NT2/D1 (cell line): Measurements from ENCODE around the gene LRCH2.

Experiments
- SUZ12 ChIP-seq: IDR thresholded peaks from 2 replicates; pipeline ENCODE4 v1.6.1; 2011; ENCODE audit not compliant: insufficient read length, insufficient read depth; ENCODE audit errors: extremely low read depth
- YY1 ChIP-seq: IDR thresholded peaks from 2 replicates; pipeline ENCODE4 v1.6.1; 2011; ENCODE audit not compliant: insufficient read length, insufficient read depth

DNA sequence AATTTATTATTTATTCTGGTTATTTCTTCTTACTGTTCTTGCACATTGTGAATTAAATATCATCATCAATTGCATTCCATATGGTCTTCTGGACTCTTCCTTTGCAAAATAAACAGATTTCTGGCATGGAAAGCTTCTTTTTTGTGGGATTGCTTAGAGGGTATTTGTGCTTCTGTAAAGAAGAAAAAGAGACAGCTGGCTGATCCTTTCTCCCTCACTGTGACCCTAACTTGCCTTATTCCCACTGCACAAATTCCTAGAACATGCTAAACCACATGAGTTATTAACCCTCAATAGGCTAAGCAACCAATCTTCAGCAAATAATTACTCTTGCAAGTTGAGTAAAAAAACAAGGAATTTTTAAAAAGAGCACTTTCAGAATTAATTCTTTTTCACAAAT lies 23.8 kb upstream of the LRCH2 start:
- TF ChIP-seq SUZ12 (no peak), YY1 (no peak)
